GM18502 (cell line): ENCODE results near the gene DIPK1A.
"Not testable (repeated sequence)": the region's sequence is repeated elsewhere in the genome, so short reads cannot be mapped to it uniquely, and the experiment has no call there.

ENCODE experiments used
- ATAC-seq: cut with Tn5 transposase; IDR thresholded peaks from one replicate; pipeline ENCODE4 v1.9.1; 2021; ENCODE audit warnings: mild to moderate bottlenecking; ENCODE audit not compliant: unreplicated experiment, poor library complexity

Gene DIPK1A

DNA sequence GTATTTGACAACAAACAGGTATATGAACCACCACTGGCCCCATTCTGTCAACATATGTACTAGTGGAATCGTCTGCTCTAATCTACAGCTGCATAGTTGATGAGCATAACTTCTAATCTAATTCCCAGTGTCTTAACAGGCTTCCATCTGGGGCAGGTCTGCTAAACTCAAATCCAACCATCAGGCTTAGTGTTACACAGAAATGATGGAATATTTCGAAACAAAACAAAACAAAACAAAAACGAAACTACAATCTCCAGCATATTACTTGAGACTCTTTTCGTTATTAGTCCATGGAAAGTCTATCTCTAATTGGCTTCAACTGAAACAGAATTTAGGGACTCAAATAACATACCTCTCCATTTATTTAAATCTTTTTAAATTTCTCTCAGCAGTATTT, 37.6 kb downstream of the DIPK1A start:
- ATAC-seq: no peak

- ATAC-seq: no peak
Observed at GRCh38 chr1:92922356-92923035, 38.8 kb downstream of the DIPK1A start.

DNA sequence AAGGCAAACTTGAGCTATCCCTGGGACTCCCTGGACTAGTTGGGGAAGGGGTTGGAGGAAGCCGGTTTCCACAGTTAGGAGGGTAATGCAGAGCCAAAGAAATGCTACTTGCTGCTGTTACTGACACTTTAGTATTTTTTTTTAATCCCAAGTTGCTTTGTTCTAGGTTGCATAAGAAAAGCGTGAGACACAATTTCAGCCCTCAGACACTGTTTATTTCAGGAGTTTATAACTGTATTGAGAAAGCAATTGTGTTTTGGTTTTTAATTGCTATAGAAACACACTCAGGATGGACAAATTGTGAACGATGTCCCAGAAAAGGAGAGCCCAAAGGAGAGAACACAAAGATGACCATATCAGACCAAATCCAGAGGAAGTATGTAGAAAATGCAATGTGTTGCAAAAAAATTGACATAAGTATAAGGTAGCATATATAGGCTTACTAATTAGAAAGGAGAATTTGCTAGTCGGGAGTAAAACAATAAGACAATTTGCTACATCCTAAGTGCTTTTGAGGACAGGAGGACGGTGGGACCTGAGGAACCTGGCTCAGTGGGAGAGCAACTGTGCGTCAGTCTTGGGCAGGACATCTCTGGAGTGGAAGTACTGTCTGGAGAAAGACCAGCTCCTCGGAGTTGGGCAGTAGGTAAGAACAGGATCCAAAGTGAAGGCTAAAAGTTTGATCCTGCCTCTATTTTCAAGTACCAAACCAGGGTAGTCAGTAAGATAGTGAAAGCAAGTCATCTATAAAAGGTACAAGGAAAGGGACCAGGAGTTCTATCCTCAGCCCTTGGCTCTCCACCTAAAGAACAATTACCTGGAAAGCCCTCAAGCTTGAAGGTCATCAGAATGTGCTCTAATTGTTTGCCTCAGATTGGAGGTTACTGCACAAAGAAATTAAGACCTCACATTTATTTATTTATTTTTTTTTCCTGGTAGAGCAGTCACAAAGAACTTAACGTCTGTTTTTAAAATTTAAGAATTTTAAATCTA, 39.9 kb downstream of the DIPK1A start:
- no peak for ATAC-seq

GRCh38 chr1:92916899-92917298, 44.4 kb downstream of the DIPK1A start:
- no peak for ATAC-seq

GRCh38 chr1:92915547-92915946, 45.7 kb downstream of the DIPK1A start:
- ATAC-seq: no peak

- no peak for ATAC-seq
Observed at GRCh38 chr1:92913093-92913819, 48.0 kb downstream of the DIPK1A start.

- no peak for ATAC-seq
Observed at GRCh38 chr1:92910081-92910480, 51.2 kb downstream of the DIPK1A start.

DNA sequence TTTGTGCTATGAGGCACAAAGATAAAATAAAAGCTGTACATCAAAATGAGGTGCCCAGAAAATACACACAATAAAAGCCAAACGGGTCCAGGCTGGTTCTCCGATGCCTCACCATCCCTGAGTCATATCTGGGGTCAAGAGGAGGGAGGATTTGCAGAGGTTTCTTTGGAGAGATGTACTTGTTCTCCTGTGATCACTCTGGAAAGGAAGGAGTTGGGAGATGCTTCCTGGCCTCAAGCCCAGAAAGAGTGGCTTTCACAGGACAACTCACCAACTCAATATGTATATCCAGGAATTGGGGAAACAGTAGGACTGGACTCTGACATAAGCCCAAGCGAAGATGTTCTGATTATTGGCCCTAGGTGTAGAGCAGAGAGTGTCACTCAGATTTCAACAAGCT, 51.9 kb downstream of the DIPK1A start:
- ATAC-seq: no peak

DNA sequence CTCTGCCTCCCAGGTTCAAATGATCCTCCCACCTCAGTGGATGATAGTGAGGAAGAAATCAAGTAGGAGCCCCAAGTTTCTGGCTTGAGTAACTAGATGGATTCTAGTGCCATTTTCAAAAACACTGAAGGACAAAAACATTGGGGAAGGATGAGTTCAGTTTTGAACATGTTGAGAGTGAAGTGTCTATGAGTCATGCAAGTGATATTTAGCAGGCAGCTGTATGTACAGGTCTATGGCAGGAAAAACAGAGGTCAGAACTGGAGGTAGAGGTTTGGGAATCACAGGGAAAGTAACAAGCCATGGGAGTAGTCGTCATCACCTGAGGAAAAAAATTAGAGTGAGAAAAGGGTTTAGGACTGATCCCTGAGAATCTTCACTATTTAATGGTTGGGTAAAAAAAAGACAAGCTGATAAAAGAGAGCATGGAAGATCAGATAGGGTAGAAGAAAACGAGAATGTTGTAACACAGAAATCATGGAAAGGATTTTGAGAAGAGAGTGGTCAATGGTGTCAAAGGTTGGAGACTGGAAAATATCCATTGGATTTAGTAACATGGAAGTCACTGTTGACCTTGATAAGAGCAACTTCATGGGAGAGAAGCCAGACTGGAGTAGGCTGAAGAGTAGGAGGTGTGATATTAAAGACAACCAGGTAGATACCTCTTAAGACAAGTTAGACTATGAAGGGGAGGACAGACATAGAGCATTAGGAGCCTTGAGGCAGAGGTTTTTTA, 53.1 kb downstream of the DIPK1A start:
- ATAC-seq: no peak

DNA sequence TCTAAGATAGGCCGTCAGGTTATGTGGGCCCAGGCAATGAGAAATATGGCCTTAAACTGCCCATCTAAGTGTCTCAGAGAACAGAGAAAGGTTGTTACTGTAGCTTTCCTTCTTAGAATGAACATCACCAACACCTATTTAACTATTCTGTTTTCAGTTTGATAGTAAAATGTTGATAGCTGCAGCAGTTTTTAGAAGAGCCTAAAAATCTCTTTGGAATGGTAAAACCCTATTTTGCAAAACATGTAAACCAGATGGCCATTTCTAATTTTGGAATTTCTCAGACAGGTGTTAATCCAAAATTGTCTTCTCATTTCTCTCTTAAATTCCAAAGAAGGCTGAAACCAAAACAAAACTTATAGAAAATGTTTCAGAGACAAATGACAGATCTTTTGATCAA, 57.5 kb downstream of the DIPK1A start:
- ATAC-seq: no peak

DNA sequence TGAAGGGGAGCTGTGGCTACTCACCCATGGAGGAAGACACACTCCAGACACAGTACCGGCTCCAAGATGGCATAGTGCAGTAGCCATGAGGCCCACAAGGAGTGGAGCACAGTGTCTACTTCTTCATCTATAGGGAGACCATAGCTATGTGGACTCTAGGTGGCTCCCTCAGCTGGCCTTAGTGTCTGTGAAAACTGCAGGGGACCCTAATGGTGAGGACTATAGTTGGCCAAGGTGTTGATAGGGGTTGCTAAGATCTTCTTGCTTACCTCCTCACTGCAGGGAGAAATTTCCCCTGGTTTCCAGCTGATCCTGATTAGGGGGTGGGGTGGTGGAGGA, 58.9 kb downstream of the DIPK1A start:
- ATAC-seq: no peak

- ATAC-seq: no peak
Observed at GRCh38 chr1:92901699-92902405, 59.4 kb downstream of the DIPK1A start.

- ATAC-seq: no peak
Observed at GRCh38 chr1:92901126-92901525, 60.1 kb downstream of the DIPK1A start.

- ATAC-seq: no peak
Observed at GRCh38 chr1:92900539-92900938, 60.7 kb downstream of the DIPK1A start.

DNA sequence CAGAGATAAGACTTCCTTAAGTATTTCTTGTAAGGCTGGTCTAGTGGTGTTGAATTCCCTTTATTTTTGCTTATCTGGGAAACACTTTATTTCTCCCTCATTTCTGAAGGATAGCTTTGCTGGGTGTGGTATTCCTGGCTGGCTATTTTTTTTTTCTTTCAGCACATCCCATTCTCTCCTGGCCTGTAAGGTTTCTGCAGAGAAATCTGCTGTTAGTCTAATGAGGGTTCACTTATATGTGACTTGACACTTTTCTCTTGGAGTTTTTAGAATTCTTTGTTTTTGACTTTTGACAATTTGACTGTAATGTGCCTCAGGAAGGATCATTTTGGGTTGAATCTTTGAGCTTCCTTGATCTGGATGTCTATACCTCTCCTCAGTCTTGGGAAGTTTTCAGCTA, 61.5 kb downstream of the DIPK1A start:
- ATAC-seq: no peak

DNA sequence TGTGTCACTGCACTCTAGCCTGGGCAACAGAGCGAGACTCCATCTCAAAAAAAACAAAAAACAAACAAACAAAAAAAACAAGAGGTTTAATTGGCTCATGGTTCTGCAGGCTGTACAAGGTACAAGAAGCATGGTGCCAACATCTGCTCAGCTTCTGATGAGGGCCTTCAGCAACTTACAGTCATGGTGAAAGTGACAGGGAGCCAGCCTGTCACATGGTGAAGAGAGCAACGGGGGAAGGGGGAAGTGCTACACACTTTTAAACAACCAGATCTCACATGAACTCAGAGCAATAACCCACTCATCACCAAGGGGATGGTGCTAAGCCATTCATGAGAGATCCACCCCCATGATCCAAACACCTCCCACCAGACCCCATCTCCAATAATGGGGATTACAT, 63.2 kb downstream of the DIPK1A start:
- ATAC-seq: not testable (repeated sequence)

DNA sequence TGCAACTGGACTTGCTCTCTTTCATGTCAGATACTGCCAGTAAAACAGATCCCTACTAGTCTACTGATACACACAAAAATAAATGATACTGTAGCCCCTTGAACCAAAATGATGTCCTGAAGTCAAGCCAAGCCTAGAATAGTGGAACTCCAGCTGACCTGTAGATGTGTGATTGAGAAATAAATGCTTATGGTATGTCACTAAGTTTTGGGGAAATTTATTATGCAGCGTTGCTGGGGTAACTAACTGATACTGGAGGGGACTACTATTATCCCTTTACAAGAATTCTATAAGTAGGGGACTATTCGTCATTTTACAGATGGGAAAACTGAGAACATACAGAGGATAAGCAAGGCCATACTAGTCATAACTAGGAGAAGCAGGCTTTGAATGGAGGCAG, 73.8 kb downstream of the DIPK1A start:
- no peak for ATAC-seq

GRCh38 chr1:92886886-92887419, 74.3 kb downstream of the DIPK1A start:
- no peak for ATAC-seq

- no peak for ATAC-seq
Observed at GRCh38 chr1:92884195-92884594, 77.1 kb downstream of the DIPK1A start.
